Progenitor cell of endocrine pancreas (in vitro differentiated cells): ENCODE results near the gene SLC34A3. TPM values are rescaled to one million over a fixed set of nuclear protein-coding genes. Genes with fewer than 3 reads are reported as not detected.

Experiments
- DNase-seq: peaks from one replicate; pipeline ENCODE4 v3.0.0; 2021; ENCODE audit warnings: low spot score; ENCODE audit not compliant: unreplicated experiment
- H3K27ac Mint-ChIP-seq: 2 replicates; pipeline ENCODE4 v1.8.0; 2021; ENCODE audit warnings: mild to moderate bottlenecking, moderate library complexity, mixed read lengths
- H3K27me3 Mint-ChIP-seq: 2 replicates; pipeline ENCODE4 v1.8.0; 2021; ENCODE audit warnings: mixed read lengths
- H3K36me3 Mint-ChIP-seq: 2 replicates; pipeline ENCODE4 v1.8.0; 2022; ENCODE audit warnings: mixed read lengths; ENCODE audit not compliant: insufficient read depth
- H3K4me1 Mint-ChIP-seq: 2 replicates; pipeline ENCODE4 v1.8.0; 2021; ENCODE audit warnings: low read depth, mixed read lengths
- H3K4me3 Mint-ChIP-seq: 2 replicates; pipeline ENCODE4 v1.8.0; 2021; ENCODE audit warnings: low read depth, mild to moderate bottlenecking, moderate library complexity, mixed read lengths
- H3K9me3 Mint-ChIP-seq: 2 replicates; pipeline ENCODE4 v1.8.0; 2021; ENCODE audit warnings: low read depth, mixed read lengths
- CTCF ChIP-seq: fragments of 200-600 bp; sonication (generic); IDR thresholded peaks from one replicate; pipeline ENCODE4 v1.5.0; 2021; ENCODE audit warnings: antibody characterized with exemption, mild to moderate bottlenecking; ENCODE audit not compliant: unreplicated experiment
- total RNA-seq: library from RNA; stranded (reverse); gene quantifications from 2 replicates; pipeline ENCODE4 v1.2.1, GENCODE V29; 2021

Gene SLC34A3
- total RNA-seq, 1 donor from 2014 or later, result 0.26 TPM

GRCh38 chr9:137244486-137245449 is 14.1 kb downstream of the SLC34A3 start:
- Mint-ChIP-seq H3K27ac (no peak overlapping the region), H3K27me3 (peaks cover 5% of the 10 kb centered on the region), H3K4me3 (no peak overlapping the region), H3K9me3 (no peaks in the 10 kb centered on the region), H3K4me1 (peaks cover 13% of the 10 kb centered on the region), H3K36me3 (peaks cover 10% of the 10 kb centered on the region)
- no peak for TF ChIP-seq CTCF
- no peak for DNase-seq

- Mint-ChIP-seq H3K4me3 (no peak overlapping the region), H3K4me1 (peaks cover 12% of the 10 kb centered on the region), H3K27ac (no peak overlapping the region), H3K36me3 (peaks cover 10% of the 10 kb centered on the region), H3K9me3 (no peaks in the 10 kb centered on the region), H3K27me3 (peaks cover 5% of the 10 kb centered on the region)
- DNase-seq, result no peak
- TF ChIP-seq CTCF, result no peak
These were observed 15.0 kb downstream of the SLC34A3 start for GRCh38 chr9:137245450-137246421.

DNA sequence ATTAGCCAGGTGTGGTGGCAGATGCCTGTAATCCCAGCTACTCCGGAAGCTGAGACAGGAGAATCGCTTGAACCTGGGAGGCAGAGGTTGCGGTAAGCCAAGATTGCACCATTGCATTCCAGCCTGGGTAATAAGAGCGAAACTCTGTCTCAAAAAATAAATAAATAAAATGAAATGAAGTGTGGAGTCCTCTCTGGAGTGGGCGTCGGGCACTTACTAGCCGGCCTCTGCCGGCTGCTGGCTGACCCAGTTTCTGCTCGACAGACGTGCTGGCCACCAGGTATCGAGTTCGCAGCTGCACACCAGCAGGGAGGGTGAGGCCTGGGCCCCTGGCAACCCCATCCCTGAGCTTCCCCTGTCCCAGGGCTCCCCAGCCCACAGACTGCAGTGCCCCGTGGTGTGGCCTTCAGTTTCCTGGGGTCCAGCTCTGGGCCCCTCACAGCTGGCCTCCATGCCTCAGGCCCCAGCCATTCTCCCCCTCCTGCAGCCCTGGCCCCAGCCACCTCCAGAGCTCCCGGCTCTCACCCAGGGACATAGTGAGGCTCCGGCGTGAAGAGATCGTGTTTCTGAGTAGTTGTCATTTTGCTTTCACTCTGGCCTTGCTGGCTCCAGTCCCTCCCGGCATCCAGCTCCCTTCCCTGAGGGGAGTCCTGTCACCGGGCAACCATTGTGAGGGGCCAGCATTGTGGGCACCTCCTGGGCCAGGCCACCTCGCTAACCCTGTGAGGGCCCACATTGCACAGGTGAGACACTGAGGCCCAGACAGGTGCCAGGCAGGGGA is 16.6 kb downstream of the SLC34A3 start:
- no peak overlapping the region for H3K4me3 Mint-ChIP-seq

DNA sequence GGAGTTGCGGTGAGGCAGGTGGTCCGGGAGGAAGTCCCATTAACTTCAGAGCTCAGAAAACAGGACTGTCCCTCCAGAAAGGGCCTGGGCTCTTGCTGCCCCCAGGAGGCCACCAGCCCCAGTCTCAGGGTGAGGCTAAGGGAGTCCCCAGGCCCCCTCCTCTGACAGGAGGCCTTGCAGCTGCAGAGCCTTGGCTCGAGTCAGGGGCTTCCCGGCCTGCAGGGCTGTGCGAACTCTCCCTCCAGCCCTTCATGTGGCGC is 17.1 kb downstream of the SLC34A3 start:
- no peak for DNase-seq
- H3K27ac Mint-ChIP-seq, result no peak overlapping the region
- no peaks in the 10 kb centered on the region for H3K9me3 Mint-ChIP-seq
- H3K4me3 Mint-ChIP-seq, result no peak overlapping the region
- peaks cover 4% of the 10 kb centered on the region for H3K4me1 Mint-ChIP-seq
- H3K36me3 Mint-ChIP-seq, result peaks cover 4% of the 10 kb centered on the region
- no peak for TF ChIP-seq CTCF
- peaks cover 5% of the 10 kb centered on the region for H3K27me3 Mint-ChIP-seq

More for the DNA sequence above, 16.6 kb downstream of the SLC34A3 start:
- DNase-seq, result no peak
- Mint-ChIP-seq H3K27ac (no peak overlapping the region), H3K9me3 (no peaks in the 10 kb centered on the region), H3K4me1 (peaks cover 10% of the 10 kb centered on the region), H3K36me3 (peaks cover 8% of the 10 kb centered on the region), H3K27me3 (peaks cover 5% of the 10 kb centered on the region)
- TF ChIP-seq CTCF, result no peak
